Measurements from ENCODE around the gene HPF1.

Gene HPF1

DNA sequence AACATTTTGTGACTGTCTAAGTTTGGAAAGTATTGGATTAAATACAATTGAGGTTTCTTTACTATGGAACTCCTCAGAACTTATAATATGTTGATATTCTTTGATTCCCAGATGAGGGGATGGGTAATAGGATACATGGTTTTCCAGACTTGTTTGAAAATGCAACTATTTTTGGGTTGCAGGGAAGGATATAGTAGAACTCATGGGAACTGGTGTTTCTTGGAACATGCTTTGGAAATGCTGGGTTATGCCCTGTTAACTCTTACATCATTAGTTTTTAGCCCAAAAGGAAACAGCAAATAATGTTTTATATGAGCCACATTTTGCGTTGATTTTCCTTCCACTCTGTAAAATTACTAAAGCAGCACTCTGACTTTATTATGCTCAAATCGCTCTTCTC lies 41.9 kb downstream of the HPF1 start:
- Histone ChIP-seq H3K4me2 (ENCODE audit: insufficient read depth, low read length) (no peak overlapping the region), H3K4me1 (ENCODE audit: insufficient read depth, low read length) (no peaks in the 10 kb centered on the region), H3K36me3 (ENCODE audit: insufficient read depth, low read length) (peaks cover 35% of the 10 kb centered on the region), H4K20me1 (ENCODE audit: insufficient read depth, low read length) (no peaks in the 10 kb centered on the region), H3K79me2 (ENCODE audit: insufficient read depth, low read length) (no peaks in the 10 kb centered on the region), H3K27me3 (ENCODE audit: insufficient read depth, low read length, poor library complexity) (no peaks in the 10 kb centered on the region), H2AFZ (ENCODE audit: low read depth, low read length) (no peak overlapping the region), H3K9me3 (ENCODE audit: insufficient read depth, low read length, severe bottlenecking) (no peaks in the 10 kb centered on the region), H3K4me3 (ENCODE audit: low read depth in 1 of 2, low read length in 2 of 2) (no peak overlapping the region), H3K9ac (ENCODE audit: low read depth, low read length) (no peak overlapping the region), H3K27ac (ENCODE audit: low read length) (no peak overlapping the region)
- no peak for ATAC-seq (ENCODE audit: insufficient read depth, low read depth)
- no peak for TF ChIP-seq CTCF (IDR thresholded peaks at IDR 0.05; ENCODE audit: borderline replicate concordance, extremely low read depth, low read length, poor library complexity, severe bottlenecking)
- no peak for TF ChIP-seq EZH2 (IDR thresholded peaks at IDR 0.05; ENCODE audit: borderline replicate concordance, low read depth, low read length, severe bottlenecking)
- DNase-seq = no peak

- no peak for DNase-seq
- TF ChIP-seq CTCF (IDR thresholded peaks at IDR 0.05; ENCODE audit: borderline replicate concordance, extremely low read depth, low read length, poor library complexity, severe bottlenecking) (no peak), EZH2 (IDR thresholded peaks at IDR 0.05; ENCODE audit: borderline replicate concordance, low read depth, low read length, severe bottlenecking) (no peak)
- no peaks in the 10 kb centered on the region for H3K4me1 ChIP-seq (ENCODE audit: insufficient read depth, low read length)
- no peak overlapping the region for H3K9ac ChIP-seq (ENCODE audit: low read depth, low read length)
- no peak for ATAC-seq (ENCODE audit: insufficient read depth, low read depth)
- no peaks in the 10 kb centered on the region for H4K20me1 ChIP-seq (ENCODE audit: insufficient read depth, low read length)
- no peaks in the 10 kb centered on the region for H3K27me3 ChIP-seq (ENCODE audit: insufficient read depth, low read length, poor library complexity)
- no peak overlapping the region for H3K27ac ChIP-seq (ENCODE audit: low read length)
- H3K9me3 ChIP-seq (ENCODE audit: insufficient read depth, low read length, severe bottlenecking) = no peaks in the 10 kb centered on the region
- H2AFZ ChIP-seq (ENCODE audit: low read depth, low read length) = no peak overlapping the region
- H3K36me3 ChIP-seq (ENCODE audit: insufficient read depth, low read length) = peaks cover 20% of the 10 kb centered on the region
- H3K79me2 ChIP-seq (ENCODE audit: insufficient read depth, low read length) = no peaks in the 10 kb centered on the region
- H3K4me2 ChIP-seq (ENCODE audit: insufficient read depth, low read length) = no peak overlapping the region
- H3K4me3 ChIP-seq (ENCODE audit: low read depth in 1 of 2, low read length in 2 of 2) = no peak overlapping the region
Observed at GRCh38 chr4:169707958-169708643, 49.6 kb downstream of the HPF1 start.

DNA sequence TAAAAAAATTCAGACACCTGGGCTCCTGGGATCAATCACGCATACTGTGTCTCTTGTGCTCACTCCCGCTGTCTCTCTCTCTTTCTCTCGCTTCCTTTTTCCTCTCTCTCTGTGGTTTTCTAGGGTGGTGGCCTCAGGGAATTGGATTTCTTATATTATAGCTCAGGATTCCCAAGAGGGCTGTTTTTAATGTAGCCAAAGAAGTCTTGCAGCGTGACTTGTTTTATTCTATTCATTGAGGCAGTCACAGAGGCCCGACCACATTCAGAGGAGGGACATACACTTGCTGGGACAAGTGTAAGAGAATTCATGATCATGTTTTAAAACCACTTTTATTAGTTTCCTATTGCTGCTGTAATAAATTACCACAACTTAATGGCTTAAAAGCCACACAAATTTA lies 59.4 kb downstream of the HPF1 start:
- H3K9me3 ChIP-seq (ENCODE audit: insufficient read depth, low read length, severe bottlenecking) = no peaks in the 10 kb centered on the region
- no peak for TF ChIP-seq CTCF (IDR thresholded peaks at IDR 0.05; ENCODE audit: borderline replicate concordance, extremely low read depth, low read length, poor library complexity, severe bottlenecking)
- no peak for TF ChIP-seq EZH2 (IDR thresholded peaks at IDR 0.05; ENCODE audit: borderline replicate concordance, low read depth, low read length, severe bottlenecking)
- H3K27ac ChIP-seq (ENCODE audit: low read length) = no peak overlapping the region
- H4K20me1 ChIP-seq (ENCODE audit: insufficient read depth, low read length) = no peaks in the 10 kb centered on the region
- H3K9ac ChIP-seq (ENCODE audit: low read depth, low read length) = no peak overlapping the region
- no peak overlapping the region for H3K4me3 ChIP-seq (ENCODE audit: low read depth in 1 of 2, low read length in 2 of 2)
- no peaks in the 10 kb centered on the region for H3K4me1 ChIP-seq (ENCODE audit: insufficient read depth, low read length)
- peaks cover 42% of the 10 kb centered on the region for H3K36me3 ChIP-seq (ENCODE audit: insufficient read depth, low read length)
- no peaks in the 10 kb centered on the region for H3K27me3 ChIP-seq (ENCODE audit: insufficient read depth, low read length, poor library complexity)
- DNase-seq = no peak
- no peak for ATAC-seq (ENCODE audit: insufficient read depth, low read depth)
- H3K4me2 ChIP-seq (ENCODE audit: insufficient read depth, low read length) = no peak overlapping the region
- H3K79me2 ChIP-seq (ENCODE audit: insufficient read depth, low read length) = no peaks in the 10 kb centered on the region
- no peak overlapping the region for H2AFZ ChIP-seq (ENCODE audit: low read depth, low read length)
